GM13977 (cell line): Measurements from ENCODE around the gene ZNF75A.

Experiments
- DNase-seq: peaks from one replicate; pipeline ENCODE4 v3.0.0; 2012; ENCODE audit warnings: low spot score
- CTCF ChIP-seq: IDR thresholded peaks from 2 replicates; pipeline ENCODE4 v1.5.1; 2012; ENCODE audit warnings: mild to moderate bottlenecking, control low read depth; ENCODE audit not compliant: insufficient read depth; ENCODE audit errors: extremely low read depth, missing control alignments
- in situ Hi-C: fragments of 300-500 bp; cut with MboI; formaldehyde crosslinking; loops from one replicate; pipeline ENCODE4 v1.12.0; 2022; ENCODE audit warnings: low sequenced_read_pairs, low pct_unique_long_range_greater_than_20kb, mixed read lengths, inconsistent platforms; ENCODE audit not compliant: unreplicated experiment

ZNF75A gene

GRCh38 chr16:3305109-3306068, at the start of gene ZNF75A, which contains the start of gene TIGD7:
Gene ZNF75A (plus strand): TSS chr16:3305497. CDS start chr16:3308429, 2,932 bp downstream.
Gene TIGD7 (minus strand): TSS chr16:3305430. CDS start chr16:3300614, 4,816 bp downstream.
- TF ChIP-seq CTCF, result no peak
- in situ Hi-C loops, result no loop called here

DNA sequence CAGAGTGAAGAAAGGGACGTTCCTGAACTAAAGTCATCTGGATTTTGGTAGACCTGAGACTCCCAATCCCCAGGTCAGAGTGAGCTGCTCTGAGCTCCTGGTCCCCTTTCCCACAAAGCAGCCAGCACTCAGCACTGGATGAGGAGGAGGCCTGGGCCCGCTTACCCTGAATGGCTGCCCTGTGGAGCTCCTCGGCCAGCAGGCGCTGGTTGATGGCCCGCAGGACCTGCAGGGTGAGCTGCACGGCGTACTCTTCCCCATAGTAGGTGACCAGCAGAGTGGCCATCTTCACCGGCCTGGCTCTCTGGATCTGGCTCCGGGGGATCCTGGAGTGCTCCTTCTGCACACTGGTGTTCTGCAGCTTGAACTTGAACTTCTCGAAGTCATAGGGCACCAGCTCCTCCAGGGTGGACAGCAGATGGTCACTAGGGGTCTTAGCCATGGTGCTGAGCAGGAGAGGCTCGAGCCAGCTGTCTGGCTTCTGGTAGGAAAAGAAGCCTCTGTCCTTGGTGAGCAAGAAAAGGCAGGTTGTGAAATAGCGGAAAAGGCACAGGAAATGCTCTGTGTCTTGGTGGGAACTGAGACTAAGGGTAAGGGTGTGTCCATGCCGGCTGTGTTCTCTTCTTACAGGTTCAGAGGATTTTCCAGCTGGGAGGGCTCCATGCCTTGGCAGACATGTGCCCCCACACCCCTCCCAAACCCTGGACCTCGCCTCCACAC, 49.0 kb upstream of the ZNF75A start, which contains the start of gene MEFV:
Gene MEFV (minus strand): TSS at position 488 of the 720 bp plus-strand sequence. CDS start 46 bp downstream, at position 442.
- in situ Hi-C loops, result no loop called here

More at GRCh38 chr16:3305109-3306068, at the start of gene ZNF75A, which contains the start of gene TIGD7:
- DNase-seq, result peak; percentile 93

GRCh38 chr16:3256866-3257465, 48.3 kb upstream of the ZNF75A start:
- TF ChIP-seq CTCF, result no peak
- in situ Hi-C loops, result no loop called here
- DNase-seq, result no peak

More for the DNA sequence above, 49.0 kb upstream of the ZNF75A start, which contains the start of gene MEFV:
- TF ChIP-seq CTCF, result no peak
- DNase-seq, result no peak

DNA sequence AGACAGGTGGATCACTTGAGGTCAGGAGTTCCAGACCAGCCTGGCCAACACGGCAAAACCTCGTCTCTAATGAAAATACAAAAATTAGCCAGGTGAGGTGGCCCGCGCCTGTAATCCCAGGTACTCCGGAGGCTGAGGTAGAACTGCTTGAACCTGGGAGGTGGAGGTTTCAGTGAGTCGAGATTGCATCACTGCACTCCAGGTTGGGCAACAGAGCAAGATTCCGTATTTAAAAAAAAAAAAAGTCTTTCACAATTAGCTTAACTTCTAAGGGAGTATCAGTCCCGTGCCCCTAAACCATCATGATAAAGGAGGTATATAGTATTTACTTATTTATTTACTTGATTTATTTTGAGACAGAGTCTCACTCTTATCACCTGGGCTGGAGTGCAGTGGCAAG, 45.5 kb upstream of the ZNF75A start:
- DNase-seq, result no peak
- no peak for TF ChIP-seq CTCF
- in situ Hi-C loops, result no loop called here

DNA sequence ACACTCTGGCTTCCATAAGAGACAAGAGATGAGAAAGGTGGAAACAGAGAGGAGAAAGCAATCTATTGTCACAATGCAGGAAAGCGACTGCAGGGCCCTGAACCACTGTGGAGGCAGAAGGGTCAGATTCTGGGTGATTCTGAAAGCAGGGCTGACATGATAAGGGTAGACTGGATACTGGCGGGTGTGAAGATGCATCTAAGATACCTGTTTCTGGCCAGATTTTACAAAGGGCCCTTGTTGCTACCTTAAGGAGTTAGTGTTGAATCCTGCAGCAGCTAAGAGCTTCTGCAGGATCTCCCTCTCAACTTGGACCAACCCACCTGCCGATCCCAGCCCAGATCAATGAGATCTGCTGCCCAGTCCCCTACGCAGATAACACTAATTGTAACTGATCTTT, 42.8 kb upstream of the ZNF75A start:
- in situ Hi-C loops, result no loop called here
- no peak for DNase-seq
- no peak for TF ChIP-seq CTCF
